CD4-positive, alpha-beta T cell (primary cell): ENCODE measurements around the gene CD8B2. TPM values are rescaled to one million over a fixed set of nuclear protein-coding genes. Genes with fewer than 3 reads are reported as not detected.
"Not testable (repeated sequence)": the region's sequence is repeated elsewhere in the genome, so short reads cannot be mapped to it uniquely, and the experiment has no call there.

ENCODE experiments used
- ATAC-seq: fragments of 200-7000 bp; cut with Tn5 transposase; one replicate; pipeline ENCODE4 v1.10.0; 2022; ENCODE audit warnings: mild to moderate bottlenecking; ENCODE audit not compliant: poor library complexity
- CTCF ChIA-PET: fragments of 350-600 bp; sonication (Branson Sonifier 250); formaldehyde crosslinking; loops from one replicate; lab custom pipeline; 2021; ENCODE audit warnings: antibody characterized with exemption, inconsistent platforms; lab: Charles Lee
- POLR2A ChIA-PET: fragments of 350-600 bp; sonication (Branson Sonifier 250); formaldehyde crosslinking; loops from one replicate; lab custom pipeline; 2021; ENCODE audit warnings: antibody characterized with exemption, inconsistent platforms; lab: Charles Lee
- DNase-seq, 14 experiments: peaks; one replicate each; pipeline ENCODE4 v3.0.0-alpha.2; 2013 to 2020; ENCODE audit warnings: mixed read lengths in 2 of 14
- H3K27ac ChIP-seq, 2 donors: one replicate each; pipeline versions ENCODE4 v1.5.1 to v1.7.0; 2013; ENCODE audit warnings: low read length in 2 of 2, low read depth in 1 of 2, mild to moderate bottlenecking in 1 of 2
- H3K27me3 ChIP-seq, 2 experiments: 1 replicate in 1 of 2; 2 replicates in 1 of 2; pipeline versions ENCODE4 v1.6.1 to v1.7.0; 2013; ENCODE audit warnings: low read length in 2 of 2, control low read depth in 1 of 2, mild to moderate bottlenecking in 1 of 2, moderate library complexity in 1 of 2; ENCODE audit not compliant: insufficient read depth in 2 of 2, control insufficient read depth in 1 of 2
- H3K36me3 ChIP-seq: one replicate; pipeline ENCODE4 v1.6.1; 2013; ENCODE audit warnings: low read length, control low read depth; ENCODE audit not compliant: insufficient read depth
- H3K4me1 ChIP-seq: one replicate; pipeline ENCODE4 v1.6.1; 2013; ENCODE audit warnings: low read length, control low read depth; ENCODE audit not compliant: insufficient read depth
- H3K4me3 ChIP-seq: one replicate; pipeline ENCODE4 v1.5.1; 2013; ENCODE audit warnings: mild to moderate bottlenecking, low read length, moderate library complexity
- H3K9me3 ChIP-seq, 2 experiments: 1 replicate in 1 of 2; 2 replicates in 1 of 2; pipeline versions ENCODE4 v1.6.1 to v1.7.0; 2013; ENCODE audit warnings: low read length in 2 of 2, mild to moderate bottlenecking in 2 of 2, control low read depth in 1 of 2, moderate library complexity in 1 of 2; ENCODE audit not compliant: control insufficient read depth in 1 of 2, insufficient read depth in 1 of 2
- H3K27ac Mint-ChIP-seq: one replicate; pipeline ENCODE4 v1.8.0; 2020; ENCODE audit warnings: mixed read lengths
- H3K27me3 Mint-ChIP-seq: one replicate; pipeline ENCODE4 v1.8.0; 2021; ENCODE audit warnings: mixed read lengths
- H3K36me3 Mint-ChIP-seq: one replicate; pipeline ENCODE4 v1.8.0; 2021; ENCODE audit warnings: low read depth, mixed read lengths
- H3K4me1 Mint-ChIP-seq: one replicate; pipeline ENCODE4 v1.8.0; 2021; ENCODE audit warnings: low read depth, mixed read lengths
- H3K4me3 Mint-ChIP-seq: one replicate; pipeline ENCODE4 v1.8.0; 2020; ENCODE audit warnings: mild to moderate bottlenecking, mixed read lengths
- H3K9me3 Mint-ChIP-seq: one replicate; pipeline ENCODE4 v1.8.0; 2020; ENCODE audit warnings: mixed read lengths
- CTCF ChIP-seq: fragments of 200-600 bp; IDR thresholded peaks from one replicate; pipeline ENCODE4 v1.8.0; 2022; ENCODE audit warnings: antibody characterized with exemption, mild to moderate bottlenecking
- intact Hi-C, 2 experiments: fragments of 100-400 bp; cut with DNase I in 1 of 2; cut with micrococcal nuclease in 1 of 2; formaldehyde crosslinking; loops; one replicate each; pipeline versions ENCODE4 v1.15.1 to v1.9.0; 2023 to 2025; cut with DNase I, micrococcal nuclease
- total RNA-seq, 174 experiments: library from RNA in 2 of 174; stranded (reverse) in 2 of 174; gene quantifications; one replicate each; pipeline ENCODE4 v1.2.3 and lab custom pipeline; 2021 to 2026

CD8B2 gene
- total RNA-seq, 2 experiments from 2014 or later: 0.14 TPM; not detected in 1

GRCh38 chr2:106554411-106554810 lies 67.2 kb downstream of the CD8B2 start:
- no peaks in the 10 kb centered on the region for H3K27me3 ChIP-seq
- Mint-ChIP-seq H3K4me3 (no peak overlapping the region), H3K4me1 (no peaks in the 10 kb centered on the region), H3K27ac (no peak overlapping the region), H3K27me3 (no peaks in the 10 kb centered on the region), H3K36me3 (no peaks in the 10 kb centered on the region), H3K9me3 (no peaks in the 10 kb centered on the region)
- POLR2A ChIA-PET: no interaction called here
- no peak for ATAC-seq
- H3K9me3 ChIP-seq: no peaks in the 10 kb centered on the region
- CTCF ChIA-PET: no interaction called here
- no peaks in the 10 kb centered on the region for H3K36me3 ChIP-seq
- H3K4me1 ChIP-seq: no peaks in the 10 kb centered on the region
- intact Hi-C loops: no loop called here
- TF ChIP-seq CTCF: no peak
- H3K4me3 ChIP-seq: no peak overlapping the region
- no peak overlapping the region for H3K27ac ChIP-seq
- no peak for DNase-seq

- DNase-seq: no peak
- Histone ChIP-seq H3K27me3 (no peaks in the 10 kb centered on the region), H3K4me1 (no peaks in the 10 kb centered on the region), H3K9me3 (no peaks in the 10 kb centered on the region), H3K27ac (no peak overlapping the region), H3K4me3 (no peak overlapping the region), H3K36me3 (no peaks in the 10 kb centered on the region)
- H3K4me1 Mint-ChIP-seq: no peaks in the 10 kb centered on the region
- no peak overlapping the region for H3K4me3 Mint-ChIP-seq
- no peaks in the 10 kb centered on the region for H3K27me3 Mint-ChIP-seq
- no peak for ATAC-seq
- CTCF ChIA-PET: interaction anchor here (0.9 kb wide), 1 partner anchor 27 kb away, joined by 3 read pairs; no protein-coding TSS in a partner anchor
- no peak for TF ChIP-seq CTCF
- intact Hi-C loops: no loop called here
- POLR2A ChIA-PET: no interaction called here
- H3K27ac Mint-ChIP-seq: no peak overlapping the region
- no peaks in the 10 kb centered on the region for H3K36me3 Mint-ChIP-seq
- no peaks in the 10 kb centered on the region for H3K9me3 Mint-ChIP-seq
Measured at GRCh38 chr2:106555053-106555452, 67.9 kb downstream of the CD8B2 start.

- DNase-seq, ATAC-seq, H3K36me3 ChIP-seq, H3K27ac ChIP-seq, POLR2A ChIA-PET, H3K4me3 ChIP-seq, H3K9me3 Mint-ChIP-seq, intact Hi-C loops, H3K27me3 ChIP-seq, H3K9me3 ChIP-seq, H3K4me3 Mint-ChIP-seq, H3K36me3 Mint-ChIP-seq, H3K27ac Mint-ChIP-seq, H3K27me3 Mint-ChIP-seq, H3K4me1 ChIP-seq: not testable (repeated sequence)
- CTCF ChIA-PET: interaction anchor here (1.0 kb wide), 1 partner anchor 22 kb away, joined by 5 read pairs; no protein-coding TSS in a partner anchor
- H3K4me1 Mint-ChIP-seq: peaks cover 18% of the 10 kb centered on the region
Measured at GRCh38 chr2:106559786-106560185, 72.6 kb downstream of the CD8B2 start.

- Histone ChIP-seq H3K4me3 (no peak overlapping the region), H3K4me1 (no peaks in the 10 kb centered on the region), H3K27ac (no peak overlapping the region), H3K36me3 (no peaks in the 10 kb centered on the region), H3K9me3 (no peaks in the 10 kb centered on the region), H3K27me3 (no peaks in the 10 kb centered on the region)
- Mint-ChIP-seq H3K4me3 (no peak overlapping the region), H3K4me1 (peaks cover 26% of the 10 kb centered on the region), H3K27me3 (no peaks in the 10 kb centered on the region), H3K9me3 (no peaks in the 10 kb centered on the region), H3K36me3 (no peaks in the 10 kb centered on the region), H3K27ac (no peak overlapping the region)
- ChIA-PET CTCF (no interaction called here), POLR2A (no interaction called here)
- intact Hi-C loops: no loop called here
- TF ChIP-seq CTCF: no peak
- DNase-seq (no peak), ATAC-seq (no peak)
Measured at GRCh38 chr2:106560773-106561172, 73.6 kb downstream of the CD8B2 start.
